ENCODE results near the gene FAM120B.
A peak's percentile ranks its signal among the peaks of the same experiment; 100 is the strongest.

- TF ChIP-seq, protein P1, sequence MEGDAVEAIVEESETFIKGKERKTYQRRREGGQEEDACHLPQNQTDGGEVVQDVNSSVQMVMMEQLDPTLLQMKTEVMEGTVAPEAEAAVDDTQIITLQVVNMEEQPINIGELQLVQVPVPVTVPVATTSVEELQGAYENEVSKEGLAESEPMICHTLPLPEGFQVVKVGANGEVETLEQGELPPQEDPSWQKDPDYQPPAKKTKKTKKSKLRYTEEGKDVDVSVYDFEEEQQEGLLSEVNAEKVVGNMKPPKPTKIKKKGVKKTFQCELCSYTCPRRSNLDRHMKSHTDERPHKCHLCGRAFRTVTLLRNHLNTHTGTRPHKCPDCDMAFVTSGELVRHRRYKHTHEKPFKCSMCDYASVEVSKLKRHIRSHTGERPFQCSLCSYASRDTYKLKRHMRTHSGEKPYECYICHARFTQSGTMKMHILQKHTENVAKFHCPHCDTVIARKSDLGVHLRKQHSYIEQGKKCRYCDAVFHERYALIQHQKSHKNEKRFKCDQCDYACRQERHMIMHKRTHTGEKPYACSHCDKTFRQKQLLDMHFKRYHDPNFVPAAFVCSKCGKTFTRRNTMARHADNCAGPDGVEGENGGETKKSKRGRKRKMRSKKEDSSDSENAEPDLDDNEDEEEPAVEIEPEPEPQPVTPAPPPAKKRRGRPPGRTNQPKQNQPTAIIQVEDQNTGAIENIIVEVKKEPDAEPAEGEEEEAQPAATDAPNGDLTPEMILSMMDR (IDR thresholded peaks at IDR 0.05; ENCODE audit: low read length), result peak; percentile 39
- no peak for TF ChIP-seq EZH2 (IDR thresholded peaks at IDR 0.05; ENCODE audit: borderline replicate concordance, low read length)
Observed at GRCh38 chr6:170280689-170281045, 25.9 kb upstream of the FAM120B start.
